Lower leg skin (tissue), 3 donors: ENCODE data around the gene FMNL2.

Source experiments
- POLR2A ChIP-seq, 2 donors: fragments of 450-650 bp; IDR thresholded peaks; one replicate each; pipeline ENCODE4 v1.6.1; 2016 to 2017; ENCODE audit warnings: antibody characterized with exemption in 2 of 2, mild to moderate bottlenecking in 1 of 2, moderate library complexity in 1 of 2
- TF ChIP-seq, protein P1 (sequence below), 3 donors: fragments of 450-650 bp; IDR thresholded peaks; one replicate each; pipeline ENCODE4 v1.5.1; 2016; ENCODE audit warnings: antibody characterized with exemption in 3 of 3, mild to moderate bottlenecking in 3 of 3, moderate library complexity in 2 of 3

DNA sequence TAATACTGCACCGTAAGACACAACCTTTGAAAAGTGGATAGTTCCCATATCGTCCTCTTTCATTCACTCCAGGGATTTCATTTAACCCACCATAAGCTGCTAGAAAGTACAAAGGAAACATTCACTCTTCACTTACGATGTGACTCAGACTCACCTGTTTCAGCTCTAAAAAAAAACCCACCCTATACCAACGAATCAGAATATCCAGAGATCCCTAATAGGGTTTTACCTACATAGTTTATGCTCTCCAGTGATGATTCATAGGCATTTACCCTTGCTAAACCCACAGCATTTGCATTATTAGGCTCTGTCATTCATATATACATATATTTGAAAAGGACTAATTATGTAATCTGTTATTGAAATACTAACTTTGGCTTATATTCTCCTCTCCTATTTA lies 322.1 kb downstream of the FMNL2 start:
- TF ChIP-seq, protein P1, sequence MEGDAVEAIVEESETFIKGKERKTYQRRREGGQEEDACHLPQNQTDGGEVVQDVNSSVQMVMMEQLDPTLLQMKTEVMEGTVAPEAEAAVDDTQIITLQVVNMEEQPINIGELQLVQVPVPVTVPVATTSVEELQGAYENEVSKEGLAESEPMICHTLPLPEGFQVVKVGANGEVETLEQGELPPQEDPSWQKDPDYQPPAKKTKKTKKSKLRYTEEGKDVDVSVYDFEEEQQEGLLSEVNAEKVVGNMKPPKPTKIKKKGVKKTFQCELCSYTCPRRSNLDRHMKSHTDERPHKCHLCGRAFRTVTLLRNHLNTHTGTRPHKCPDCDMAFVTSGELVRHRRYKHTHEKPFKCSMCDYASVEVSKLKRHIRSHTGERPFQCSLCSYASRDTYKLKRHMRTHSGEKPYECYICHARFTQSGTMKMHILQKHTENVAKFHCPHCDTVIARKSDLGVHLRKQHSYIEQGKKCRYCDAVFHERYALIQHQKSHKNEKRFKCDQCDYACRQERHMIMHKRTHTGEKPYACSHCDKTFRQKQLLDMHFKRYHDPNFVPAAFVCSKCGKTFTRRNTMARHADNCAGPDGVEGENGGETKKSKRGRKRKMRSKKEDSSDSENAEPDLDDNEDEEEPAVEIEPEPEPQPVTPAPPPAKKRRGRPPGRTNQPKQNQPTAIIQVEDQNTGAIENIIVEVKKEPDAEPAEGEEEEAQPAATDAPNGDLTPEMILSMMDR (IDR thresholded peaks at IDR 0.05) = no peak
- no peak for TF ChIP-seq POLR2A (IDR thresholded peaks at IDR 0.05)
